HG03354 (cell line): ENCODE results near the gene HBE1.

ENCODE experiments used
- ATAC-seq: cut with Tn5 transposase; IDR thresholded peaks from one replicate; pipeline ENCODE4 v1.9.1; 2021; ENCODE audit warnings: mild to moderate bottlenecking; ENCODE audit not compliant: unreplicated experiment, poor library complexity, severe bottlenecking

HBE1 gene

GRCh38 chr11:5286351-5286750 lies 16.6 kb upstream of the HBE1 start:
- no peak for ATAC-seq

- ATAC-seq = no peak
Observed at GRCh38 chr11:5285703-5286340, 16.1 kb upstream of the HBE1 start.

GRCh38 chr11:5284637-5285036 lies 14.9 kb upstream of the HBE1 start:
- ATAC-seq = no peak

GRCh38 chr11:5283882-5284281 lies 14.1 kb upstream of the HBE1 start:
- ATAC-seq = no peak

- no peak for ATAC-seq
Observed at GRCh38 chr11:5283086-5283485, 13.3 kb upstream of the HBE1 start.

GRCh38 chr11:5282628-5283027 lies 12.9 kb upstream of the HBE1 start:
- no peak for ATAC-seq

- ATAC-seq = no peak
Observed at GRCh38 chr11:5281596-5281995, 11.9 kb upstream of the HBE1 start.

GRCh38 chr11:5280582-5281102 lies 10.9 kb upstream of the HBE1 start:
- peak; percentile 97 for ATAC-seq

GRCh38 chr11:5279471-5280090 lies 9.8 kb upstream of the HBE1 start:
- ATAC-seq = no peak

GRCh38 chr11:5277807-5278382 lies 8.2 kb upstream of the HBE1 start:
- ATAC-seq = no peak

- no peak for ATAC-seq
Observed at GRCh38 chr11:5276697-5277096, 7.0 kb upstream of the HBE1 start.

GRCh38 chr11:5275369-5276110 lies 5.8 kb upstream of the HBE1 start:
- ATAC-seq = no peak

GRCh38 chr11:5274395-5274794 lies 4.7 kb upstream of the HBE1 start:
- no peak for ATAC-seq

GRCh38 chr11:5272395-5273017 lies 2.8 kb upstream of the HBE1 start:
- ATAC-seq = no peak

- ATAC-seq = no peak
Observed at GRCh38 chr11:5267033-5267563, 2.6 kb downstream of the HBE1 start.

GRCh38 chr11:5266609-5267008 lies 3.1 kb downstream of the HBE1 start:
- ATAC-seq = no peak

GRCh38 chr11:5265832-5266231 lies 3.9 kb downstream of the HBE1 start:
- no peak for ATAC-seq

- no peak for ATAC-seq
Observed at GRCh38 chr11:5258543-5259262, 11.0 kb downstream of the HBE1 start.

- ATAC-seq = no peak
Observed at GRCh38 chr11:5257296-5257695, 12.4 kb downstream of the HBE1 start.
